OCI-LY7 (cell line): Measurements from ENCODE around the gene TBX15. TPM values are rescaled to one million over a fixed set of nuclear protein-coding genes. Genes with fewer than 3 reads are reported as not detected.

Experiments used
- BruUV-seq: library from RNA; stranded (reverse); fragments of 400-500 nt; replicated peaks from 2 replicates; lab custom pipeline; 2021; lab: Mats Ljungman, UMichigan
- CTCF ChIA-PET: fragments of 300-600 bp; sonication (Branson Sonifier 250); formaldehyde crosslinking; loops from one replicate; lab custom pipeline; 2022; ENCODE audit warnings: antibody characterized with exemption; ENCODE audit not compliant: unreplicated experiment; lab: Charles Lee
- POLR2A ChIA-PET: fragments of 300-600 bp; sonication (Branson Sonifier 250); formaldehyde crosslinking; loops from one replicate; lab custom pipeline; 2022; ENCODE audit warnings: antibody characterized with exemption; lab: Charles Lee
- DNase-seq: peaks from one replicate; pipeline ENCODE4 v3.0.0-alpha.2; 2015; ENCODE audit warnings: low spot score
- H2AFZ ChIP-seq: fragments of 200-600 bp; sonication (generic), shearing (Covaris generic); 2 replicates; pipeline ENCODE4 v1.6.1; 2014; ENCODE audit warnings: mild to moderate bottlenecking, antibody characterized with exemption, low read length, moderate library complexity
- H3K27ac ChIP-seq: fragments of 200-600 bp; sonication (generic); 2 replicates; pipeline ENCODE4 v1.5.1; 2014; ENCODE audit warnings: mixed run types, low read depth, mild to moderate bottlenecking, moderate library complexity, low read length, inconsistent platforms; ENCODE audit not compliant: poor library complexity, severe bottlenecking
- H3K36me3 ChIP-seq: fragments of 200-600 bp; sonication (generic); 2 replicates; pipeline ENCODE4 v1.6.1; 2014; ENCODE audit warnings: mild to moderate bottlenecking, antibody characterized with exemption, low read length, moderate library complexity, mixed read lengths; ENCODE audit not compliant: insufficient read depth
- H3K4me1 ChIP-seq: fragments of 200-600 bp; sonication (generic); 2 replicates; pipeline ENCODE4 v1.5.1; 2014; ENCODE audit warnings: mild to moderate bottlenecking, low read length; ENCODE audit not compliant: insufficient read depth, poor library complexity, severe bottlenecking
- H3K4me2 ChIP-seq: fragments of 200-600 bp; sonication (generic); 2 replicates; pipeline ENCODE4 v1.6.1; 2014; ENCODE audit warnings: mild to moderate bottlenecking, low read length
- H3K4me3 ChIP-seq: fragments of 200-600 bp; sonication (generic); 2 replicates; pipeline ENCODE4 v1.5.1; 2014; ENCODE audit warnings: mild to moderate bottlenecking, low read depth, low read length; ENCODE audit not compliant: poor library complexity, severe bottlenecking
- H3K79me2 ChIP-seq: fragments of 200-600 bp; sonication (generic); 2 replicates; pipeline ENCODE4 v1.6.1; 2016; ENCODE audit warnings: low read depth, mild to moderate bottlenecking, low read length, moderate library complexity, mixed read lengths; ENCODE audit not compliant: insufficient read depth
- H3K9me2 ChIP-seq: fragments of 200-600 bp; sonication (generic); 2 replicates; pipeline ENCODE4 v1.6.1; 2016; ENCODE audit warnings: mild to moderate bottlenecking, low read length, mixed read lengths; ENCODE audit not compliant: insufficient read depth
- H3K9me3 ChIP-seq: fragments of 200-600 bp; sonication (generic); 2 replicates; pipeline ENCODE4 v1.6.1; 2014; ENCODE audit warnings: mild to moderate bottlenecking, mixed run types, low read length, mixed read lengths
- H4K20me1 ChIP-seq: fragments of 200-600 bp; sonication (generic); 2 replicates; pipeline ENCODE4 v1.6.1; 2014; ENCODE audit warnings: mild to moderate bottlenecking, antibody characterized with exemption, low read length, moderate library complexity, mixed read lengths; ENCODE audit not compliant: insufficient read depth
- EZH2phosphoT487 ChIP-seq: fragments of 200-600 bp; sonication (generic); IDR thresholded peaks from 2 replicates; pipeline ENCODE4 v1.6.1; 2018; ENCODE audit warnings: low read depth, borderline replicate concordance, mild to moderate bottlenecking, mixed run types, antibody characterized with exemption, low read length, moderate library complexity, mixed read lengths
- intact Hi-C: fragments of 100-400 bp; cut with micrococcal nuclease; formaldehyde crosslinking; loops from one replicate; pipeline ENCODE4 v1.10.0; 2022; ENCODE audit not compliant: unreplicated experiment
- total RNA-seq, 2 experiments: library from RNA; depleted of rRNA in 1 of 2; stranded (reverse); fragments of >200 nt in 1 of 2; shearing (Covaris generic) in 1 of 2; gene quantifications; 2 replicates each; pipeline ENCODE4 v1.2.3, GENCODE V29; 2014 to 2022
- TF ChIP-seq, protein P1 (sequence below): fragments of 200-600 bp; sonication (generic); conservative IDR thresholded peaks from 2 replicates; pipeline ENCODE4 v1.5.1; 2014; ENCODE audit warnings: mild to moderate bottlenecking, antibody characterized with exemption, low read length, moderate library complexity, mixed read lengths

Gene TBX15
- total RNA-seq, 2 experiments from 2014 or later, result 0.22 TPM; not detected in 1

DNA sequence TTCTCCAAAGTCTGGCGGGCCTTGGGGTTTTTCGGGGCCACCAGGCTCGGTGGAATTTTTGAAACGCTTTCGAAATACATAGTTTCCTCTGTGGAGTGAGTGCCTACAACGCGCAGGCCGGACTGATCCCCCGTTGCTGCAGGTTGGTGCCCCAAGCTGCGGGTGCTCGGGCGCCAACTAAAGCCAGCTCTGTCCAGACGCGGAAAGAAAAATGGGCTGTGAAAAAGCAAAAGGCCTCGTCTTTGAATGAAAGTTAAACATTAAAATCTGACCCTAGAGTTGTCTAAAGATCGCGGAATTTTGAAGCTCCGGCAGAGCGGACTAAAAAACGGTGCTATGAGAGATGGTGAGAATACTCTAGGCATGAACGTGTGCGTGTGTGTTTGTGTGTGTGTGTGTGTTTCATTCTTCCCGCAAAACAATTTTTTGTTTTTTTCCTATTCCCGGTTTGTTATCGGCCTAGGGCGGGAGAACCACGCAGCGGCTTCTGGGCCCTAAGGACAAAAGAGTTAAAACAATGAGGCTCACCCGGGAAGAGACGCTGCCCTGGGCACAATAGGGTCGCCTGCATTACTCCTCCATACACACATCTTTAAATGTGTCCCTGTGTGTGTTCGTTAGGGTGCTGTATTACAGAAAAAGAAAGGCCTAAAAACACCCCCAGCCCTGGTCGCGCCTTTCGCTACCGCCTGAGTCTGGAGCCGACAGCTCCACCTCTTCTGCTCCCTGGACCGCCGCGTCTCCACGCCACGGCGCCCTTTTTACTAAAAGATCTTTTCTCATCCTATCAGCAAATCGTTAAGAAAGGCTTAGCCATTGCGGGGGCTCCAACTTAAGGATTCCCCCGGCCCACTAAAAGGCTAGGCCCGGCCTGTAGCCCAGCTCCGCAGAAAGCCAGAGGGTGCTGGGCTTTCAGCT is 3.2 kb downstream of the TBX15 start:
- Histone ChIP-seq H3K4me1 (no peaks in the 10 kb centered on the region), H3K4me3 (no peak overlapping the region), H3K79me2 (no peaks in the 10 kb centered on the region), H3K4me2 (no peak overlapping the region), H3K9me2 (no peaks in the 10 kb centered on the region), H3K27ac (no peak overlapping the region), H3K36me3 (no peaks in the 10 kb centered on the region), H2AFZ (no peak overlapping the region), H4K20me1 (no peaks in the 10 kb centered on the region), H3K9me3 (no peaks in the 10 kb centered on the region)
- ChIA-PET POLR2A (no interaction called here), CTCF (no interaction called here)
- no peak for DNase-seq
- BruUV-seq, result no TSS peak
- intact Hi-C loops, result no loop called here
- TF ChIP-seq EZH2phosphoT487, result no peak
- TF ChIP-seq, protein P1, sequence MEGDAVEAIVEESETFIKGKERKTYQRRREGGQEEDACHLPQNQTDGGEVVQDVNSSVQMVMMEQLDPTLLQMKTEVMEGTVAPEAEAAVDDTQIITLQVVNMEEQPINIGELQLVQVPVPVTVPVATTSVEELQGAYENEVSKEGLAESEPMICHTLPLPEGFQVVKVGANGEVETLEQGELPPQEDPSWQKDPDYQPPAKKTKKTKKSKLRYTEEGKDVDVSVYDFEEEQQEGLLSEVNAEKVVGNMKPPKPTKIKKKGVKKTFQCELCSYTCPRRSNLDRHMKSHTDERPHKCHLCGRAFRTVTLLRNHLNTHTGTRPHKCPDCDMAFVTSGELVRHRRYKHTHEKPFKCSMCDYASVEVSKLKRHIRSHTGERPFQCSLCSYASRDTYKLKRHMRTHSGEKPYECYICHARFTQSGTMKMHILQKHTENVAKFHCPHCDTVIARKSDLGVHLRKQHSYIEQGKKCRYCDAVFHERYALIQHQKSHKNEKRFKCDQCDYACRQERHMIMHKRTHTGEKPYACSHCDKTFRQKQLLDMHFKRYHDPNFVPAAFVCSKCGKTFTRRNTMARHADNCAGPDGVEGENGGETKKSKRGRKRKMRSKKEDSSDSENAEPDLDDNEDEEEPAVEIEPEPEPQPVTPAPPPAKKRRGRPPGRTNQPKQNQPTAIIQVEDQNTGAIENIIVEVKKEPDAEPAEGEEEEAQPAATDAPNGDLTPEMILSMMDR, result no peak

DNA sequence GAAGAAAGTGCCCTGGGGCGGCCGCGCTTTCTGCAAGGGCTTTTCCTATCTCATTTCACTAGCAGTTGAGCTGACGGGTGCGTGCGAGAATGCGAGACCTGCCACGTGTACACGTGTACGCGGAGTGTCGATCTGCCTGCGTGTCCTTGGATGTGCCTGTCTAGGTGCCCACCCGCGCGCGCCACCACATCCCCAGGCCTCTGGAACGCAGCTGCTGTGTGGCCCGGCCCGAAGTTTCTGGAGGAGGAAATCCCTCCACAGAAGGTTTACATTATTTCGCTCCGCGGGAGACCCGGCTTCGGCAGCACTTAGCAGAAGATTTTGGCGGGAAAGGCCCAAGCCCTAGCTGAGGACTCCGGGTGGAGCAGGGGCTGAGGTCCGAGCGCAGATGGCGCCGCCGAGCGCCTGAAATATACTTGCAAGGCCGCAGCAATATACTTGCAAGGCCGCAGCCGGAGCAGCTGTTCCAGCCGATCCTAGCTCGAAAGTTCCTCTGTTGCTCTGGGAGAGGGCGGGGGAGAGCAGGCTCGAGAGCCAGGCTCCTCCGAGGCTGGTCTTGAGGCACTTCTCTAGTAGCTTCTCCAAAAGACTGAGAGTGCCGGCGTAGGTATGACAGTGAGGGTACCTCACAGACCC is 3.9 kb downstream of the TBX15 start:
- CTCF ChIA-PET, result no interaction called here
- BruUV-seq, result no TSS peak
- TF ChIP-seq, protein P1, result no peak
- Histone ChIP-seq H3K4me2 (no peak overlapping the region), H3K4me1 (no peaks in the 10 kb centered on the region), H2AFZ (no peak overlapping the region), H3K9me3 (no peaks in the 10 kb centered on the region), H4K20me1 (no peaks in the 10 kb centered on the region), H3K27ac (no peak overlapping the region), H3K4me3 (no peak overlapping the region), H3K36me3 (no peaks in the 10 kb centered on the region), H3K9me2 (no peaks in the 10 kb centered on the region), H3K79me2 (no peaks in the 10 kb centered on the region)
- intact Hi-C loops, result no loop called here
- no peak for DNase-seq
- POLR2A ChIA-PET, result interaction anchor here (0.6 kb wide), 1 partner anchor 15 kb away, joined by 3 read pairs; no protein-coding TSS in a partner anchor
